Transverse colon (tissue), 4 donors: Measurements from ENCODE around the gene LSR. TPM values are rescaled to one million over a fixed set of nuclear protein-coding genes. Genes with fewer than 3 reads are reported as not detected.
A peak's percentile ranks its signal among the peaks of the same experiment; 100 is the strongest.

Experiments used
- DNase-seq: peaks from one replicate; pipeline ENCODE4 v3.0.0-alpha.2; 2019
- H3K27ac ChIP-seq, 4 donors: fragments of 200-600 bp; sonication (generic); 2 replicates each; pipeline ENCODE4 v1.5.1; 2016 to 2018; ENCODE audit warnings: inconsistent platforms in 4 of 4
- H3K27me3 ChIP-seq: fragments of 200-600 bp; sonication (generic); 2 replicates; pipeline ENCODE4 v1.5.1; 2017; ENCODE audit warnings: inconsistent platforms
- H3K36me3 ChIP-seq, 4 donors: fragments of 200-600 bp; sonication (generic); 2 replicates each; pipeline ENCODE4 v1.5.1; 2017 to 2019; ENCODE audit warnings: inconsistent platforms in 4 of 4
- H3K4me1 ChIP-seq, 4 donors: fragments of 200-600 bp; sonication (generic); 2 replicates each; pipeline ENCODE4 v1.5.1; 2017 to 2020; ENCODE audit warnings: inconsistent platforms in 4 of 4
- H3K4me3 ChIP-seq, 4 donors: fragments of 200-600 bp; sonication (generic); 1 replicate in 1 of 4; 2 replicates in 3 of 4; pipeline versions ENCODE4 v1.5.1 to v1.6.1; 2017 to 2019; ENCODE audit warnings: inconsistent platforms in 4 of 4
- H3K9me3 ChIP-seq, 2 donors: fragments of 200-600 bp; sonication (generic); 2 replicates each; pipeline ENCODE4 v1.5.1; 2017 to 2019; ENCODE audit warnings: inconsistent platforms in 2 of 2
- CTCF ChIP-seq, 5 experiments: fragments of 200-600 bp in 3 of 5; fragments of 450-650 bp in 2 of 5; sonication (generic) in 3 of 5; IDR thresholded peaks; 1 replicate in 2 of 5; 2 replicates in 3 of 5; pipeline ENCODE4 v1.5.1; 2016 to 2017; ENCODE audit warnings: antibody characterized with exemption in 5 of 5, inconsistent platforms in 3 of 5, mild to moderate bottlenecking in 2 of 5, moderate library complexity in 1 of 5
- EP300 ChIP-seq: sonication (generic); formaldehyde crosslinking; IDR thresholded peaks from one replicate; pipeline ENCODE4 v1.6.1; 2017; ENCODE audit warnings: antibody characterized with exemption, low read depth
- POLR2A ChIP-seq: fragments of 450-650 bp; IDR thresholded peaks from one replicate; pipeline ENCODE4 v1.6.1; 2016; ENCODE audit warnings: antibody characterized with exemption, mild to moderate bottlenecking, moderate library complexity
- POLR2AphosphoS5 ChIP-seq, 3 donors: sonication (generic); formaldehyde crosslinking; IDR thresholded peaks; one replicate each; pipeline ENCODE4 v1.6.1; 2016; ENCODE audit warnings: antibody characterized with exemption in 3 of 3
- WGBS, 2 donors: methylation state at CpG; one replicate each; pipeline ENCODE4 v1.1.5; 2018; ENCODE audit warnings: low coverage in 1 of 2; 5-methylcytosine and 5-hydroxymethylcytosine counted together
- in situ Hi-C, 4 donors: fragments of 200-750 bp; cut with MboI; loops; one replicate each; pipeline versions ENCODE4 v1.15.0 to v1.15.1; 2017; ENCODE audit warnings: low sequenced_read_pairs in 3 of 4, low pct_ligation_motif_present in 1 of 4, low pct_unique_long_range_greater_than_20kb in 1 of 4
- intact Hi-C: fragments of 100-400 bp; cut with DNase I; formaldehyde crosslinking; loops from one replicate; pipeline ENCODE4 v1.15.1; 2023; ENCODE audit warnings: low total_unique reads
- total RNA-seq, 4 donors: library from RNA; depleted of rRNA; stranded (reverse); fragments of >200 nt; gene quantifications; one replicate each; pipeline ENCODE4 v1.1.0, GENCODE V29; 2016

LSR gene
- total RNA-seq, 4 donors from 2014 or later, result 124 to 484 (median 330) TPM

DNA sequence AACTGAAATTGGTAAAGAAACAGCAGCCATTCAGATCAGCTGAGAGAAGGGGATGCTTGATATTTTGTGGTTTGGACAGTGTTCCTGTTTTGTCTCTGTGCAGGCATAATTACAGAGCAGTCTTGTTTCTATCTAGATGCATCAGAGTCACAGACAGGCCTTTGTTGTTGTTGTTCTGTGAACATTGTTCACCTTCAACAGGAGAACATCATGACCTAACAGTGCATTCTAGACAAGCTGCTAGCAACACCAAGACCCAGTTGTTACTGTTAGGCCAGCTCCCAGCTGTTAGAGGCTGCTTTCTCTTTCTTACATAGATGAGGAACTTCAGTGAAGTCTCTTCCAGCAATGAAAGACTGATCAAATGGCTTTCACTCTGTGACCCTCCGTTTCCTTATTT lies 8.5 kb upstream of the LSR start:
- Histone ChIP-seq H3K27me3 (peaks cover 21% of the 10 kb centered on the region), H3K4me1 (no peaks in the 10 kb centered on the region), H3K4me3 (no peak overlapping the region), H3K9me3 (peaks cover 5 to 9% of the 10 kb centered on the region in 2 donors), H3K27ac (peak overlapping the region; percentile 14 to 65 (median 51)), H3K36me3 (no peaks in the 10 kb centered on the region)
- in situ Hi-C loops, result no loop called here
- intact Hi-C loops, result no loop called here
- WGBS, 2 donors, result 75 to 100% methylated on average over 1 of the region's 1 CpG
- TF ChIP-seq CTCF (IDR thresholded peaks at IDR 0.05) (no peak), POLR2AphosphoS5 (IDR thresholded peaks at IDR 0.05) (no peak), EP300 (no peak), POLR2A (no peak)
- DNase-seq, result peak; percentile 11

GRCh38 chr19:35241417-35241816 lies 7.4 kb upstream of the LSR start:
- TF ChIP-seq POLR2AphosphoS5 (IDR thresholded peaks at IDR 0.05) (no peak), EP300 (no peak), POLR2A (no peak), CTCF (IDR thresholded peaks at IDR 0.05) (no peak)
- no peaks in the 10 kb centered on the region for H3K36me3 ChIP-seq
- peaks cover 27% of the 10 kb centered on the region for H3K27me3 ChIP-seq
- no peak overlapping the region for H3K4me3 ChIP-seq
- 91 to 92% methylated on average over 1 of the region's 1 CpG for WGBS, 2 donors
- no peak for DNase-seq
- no peak overlapping the region for H3K27ac ChIP-seq
- H3K4me1 ChIP-seq, result no peaks in the 10 kb centered on the region
- in situ Hi-C loops (no loop called here), intact Hi-C loops (no loop called here)
- peaks cover 5 to 9% of the 10 kb centered on the region in 2 donors for H3K9me3 ChIP-seq

DNA sequence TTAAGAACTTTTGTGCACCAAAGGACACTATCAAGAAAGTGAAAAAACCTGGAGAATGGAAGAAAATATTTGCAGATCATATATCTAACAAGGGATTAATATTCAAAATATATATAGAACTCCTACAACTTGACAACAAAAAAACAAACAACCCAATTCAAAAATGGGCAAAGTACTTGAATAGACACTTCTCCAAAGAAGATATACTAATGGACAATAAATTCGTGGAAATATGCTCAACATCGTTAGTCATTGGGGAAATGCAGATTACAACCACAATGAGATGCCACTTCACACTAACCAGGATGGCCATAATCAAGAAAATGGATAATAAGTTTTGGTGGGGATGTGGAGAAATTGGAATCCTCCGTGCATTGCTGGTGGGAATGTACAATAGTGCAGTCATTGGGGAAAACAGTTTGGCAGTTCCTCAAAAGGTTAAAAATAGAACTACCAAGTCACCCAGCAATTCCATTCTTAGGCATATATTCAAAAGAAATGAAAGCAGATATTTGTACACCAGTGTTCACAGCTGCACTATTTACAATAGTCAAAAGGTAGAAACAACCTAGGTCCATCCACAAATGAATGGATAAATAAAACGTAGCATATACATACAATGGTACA lies 2.2 kb upstream of the LSR start:
- Histone ChIP-seq H3K36me3 (no peaks in the 10 kb centered on the region), H3K9me3 (peaks cover 0 to 4% of the 10 kb centered on the region in 2 donors), H3K4me1 (peaks cover 0 to 16% (median 8%) of the 10 kb centered on the region in 4 donors), H3K27ac (peak overlapping the region in 1 of 4 donors; percentile 92), H3K27me3 (peaks cover 33% of the 10 kb centered on the region), H3K4me3 (no peak overlapping the region)
- intact Hi-C loops, result no loop called here
- no peak for TF ChIP-seq POLR2A
- no peak for TF ChIP-seq EP300
- no peak for TF ChIP-seq POLR2AphosphoS5 (IDR thresholded peaks at IDR 0.05)
- no peak for TF ChIP-seq CTCF (IDR thresholded peaks at IDR 0.05)
- WGBS, 2 donors, result 67 to 76% methylated on average over 4 of the region's 4 CpGs
- DNase-seq, result no peak
- in situ Hi-C loops, result no loop called here

DNA sequence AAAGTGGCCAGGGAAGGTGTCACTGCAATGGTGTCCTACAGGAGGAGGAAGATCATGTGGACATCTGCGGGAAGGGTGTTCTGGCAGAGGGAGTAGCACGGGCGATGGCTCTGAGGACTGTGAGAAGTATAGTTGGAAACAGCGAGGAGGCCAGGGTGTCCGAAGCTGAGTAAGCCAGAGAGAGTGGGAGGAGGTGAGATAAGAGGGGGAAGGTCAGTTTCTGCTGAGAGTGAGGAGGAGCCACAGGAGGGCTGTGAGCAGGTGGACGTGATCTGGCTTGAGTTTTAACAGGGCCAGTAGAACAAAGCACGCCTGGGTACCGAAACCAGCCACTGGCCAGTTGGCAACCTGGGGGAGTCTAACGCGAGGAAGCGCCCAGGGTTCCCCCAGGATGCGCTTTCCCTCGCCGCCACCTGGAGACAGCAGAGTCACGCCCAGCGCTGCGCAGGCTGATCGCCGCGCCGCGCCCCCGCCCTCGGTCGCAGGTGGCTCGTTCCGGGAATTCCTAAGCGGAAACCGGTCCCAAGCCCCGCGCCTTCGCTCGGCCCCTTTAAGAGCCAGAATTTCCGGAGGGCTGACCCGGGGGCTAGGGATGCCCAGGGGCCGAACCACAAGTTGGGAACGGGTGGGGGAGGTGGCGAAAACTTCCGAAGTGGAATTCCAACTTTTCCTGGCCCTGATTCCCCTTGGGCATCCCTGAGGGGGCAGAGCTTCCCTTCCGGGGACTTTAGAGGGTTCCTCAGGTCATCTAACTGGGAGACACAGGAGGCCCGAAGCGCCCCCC lies 1.1 kb upstream of the LSR start:
- peak overlapping the region; percentile 33 to 88 (median 74) for H3K4me3 ChIP-seq
- in situ Hi-C loops, result no loop called here
- TF ChIP-seq EP300 (no peak), POLR2A (no peak), CTCF (IDR thresholded peaks at IDR 0.05) (peak; percentile 34 to 65 (median 52))
- no peaks in the 10 kb centered on the region for H3K9me3 ChIP-seq
- peaks cover 28% of the 10 kb centered on the region for H3K27me3 ChIP-seq
- DNase-seq, result peak; percentile 94
- 1 to 5% methylated on average over 6 to 39 of the region's 42 CpGs for WGBS, 2 donors
- peaks cover 0 to 16% (median 8%) of the 10 kb centered on the region in 4 donors for H3K4me1 ChIP-seq
- H3K36me3 ChIP-seq, result no peaks in the 10 kb centered on the region
- peak overlapping the region; percentile 87 to 94 (median 92) for H3K27ac ChIP-seq
- intact Hi-C loops, result no loop called here
